Activated T-helper 1 cell treated with anti-CD3 and anti-CD28 coated beads, Interleukin-2, amount 50 U/mL, for 16 hours (primary cell): ENCODE measurements around the gene HES7.
"Not testable (repeated sequence)": the region's sequence is repeated elsewhere in the genome, so short reads cannot be mapped to it uniquely, and the experiment has no call there.

Source experiments
- DNase-seq, 2 donors: peaks; one replicate each; pipeline ENCODE4 v3.0.0-alpha.2; 2020; ENCODE audit warnings: low read depth in 1 of 2, low spot score in 1 of 2

The HES7 gene

GRCh38 chr17:8123695-8124349 lies at the start of gene HES7:
Gene HES7 (minus strand): TSS chr17:8124106. CDS start chr17:8124084, 22 bp downstream.
- no peak for DNase-seq

GRCh38 chr17:8173056-8173870 lies 49.4 kb upstream of the HES7 start:
- DNase-seq = peak in 1 of 2 donors; percentile 67

- DNase-seq = not testable (repeated sequence)
Measured at GRCh38 chr17:8170186-8170585, 46.3 kb upstream of the HES7 start.

GRCh38 chr17:8167526-8167925 lies 43.6 kb upstream of the HES7 start:
- no peak for DNase-seq

GRCh38 chr17:8166731-8167130 lies 42.8 kb upstream of the HES7 start:
- no peak for DNase-seq

GRCh38 chr17:8164815-8165131 lies 40.9 kb upstream of the HES7 start:
- no peak for DNase-seq

GRCh38 chr17:8163978-8164814 lies 40.3 kb upstream of the HES7 start:
- DNase-seq = peak in 1 of 2 donors; percentile 52

GRCh38 chr17:8162997-8163977 lies 39.4 kb upstream of the HES7 start:
- DNase-seq = no peak

- DNase-seq = peak; percentile 71 to 79
Measured at GRCh38 chr17:8162233-8162996, 38.5 kb upstream of the HES7 start, which contains the start of gene VAMP2. Gene VAMP2 (minus strand): TSS chr17:8162948. CDS start chr17:8162879, 69 bp downstream.

- DNase-seq = no peak
Measured at GRCh38 chr17:8161289-8162232, 37.7 kb upstream of the HES7 start.

GRCh38 chr17:8160741-8161221 lies 36.9 kb upstream of the HES7 start:
- DNase-seq = no peak

- no peak for DNase-seq
Measured at GRCh38 chr17:8160224-8160577, 36.3 kb upstream of the HES7 start.

GRCh38 chr17:8159459-8160223 lies 35.7 kb upstream of the HES7 start:
- DNase-seq = no peak

GRCh38 chr17:8159032-8159400 lies 35.1 kb upstream of the HES7 start:
- DNase-seq = no peak

GRCh38 chr17:8158267-8159031 lies 34.5 kb upstream of the HES7 start:
- DNase-seq = peak; percentile 80 to 81

GRCh38 chr17:8156246-8156992 lies 32.5 kb upstream of the HES7 start:
- peak; percentile 99 to 100 for DNase-seq

GRCh38 chr17:8155996-8156245 lies 32.0 kb upstream of the HES7 start:
- DNase-seq = no peak
